GM12878 (cell line): ENCODE measurements around the gene ADAMTS7. TPM values are rescaled to one million over a fixed set of nuclear protein-coding genes. Genes with fewer than 3 reads are reported as not detected.
"Not testable (repeated sequence)": the region's sequence is repeated elsewhere in the genome, so short reads cannot be mapped to it uniquely, and the experiment has no call there.

Experiments used
- ATAC-seq: fragments of 200-7000 bp; cut with Tn5 transposase; 3 replicates; pipeline ENCODE4 v1.9.1; 2020; ENCODE audit warnings: mild to moderate bottlenecking, moderate library complexity
- BruUV-seq: library from RNA; stranded (reverse); fragments of 400-500 nt; replicated peaks from 2 replicates; lab custom pipeline; 2021; lab: Mats Ljungman, UMichigan
- CTCF ChIA-PET: fragments of 300-600 bp; sonication (Branson Sonifier 250); formaldehyde crosslinking; extraction: SDS; loops from one replicate; lab custom pipeline; 2021; ENCODE audit warnings: inconsistent platforms; lab: Yijun Ruan, JAX
- POLR2A ChIA-PET: fragments of 350-600 bp; formaldehyde crosslinking; extraction: SDS; loops from one replicate; lab custom pipeline; 2021; ENCODE audit warnings: inconsistent platforms; lab: Charles Lee
- RAD21 ChIA-PET: fragments of 300-600 bp; sonication (Branson Sonifier 250); formaldehyde crosslinking; loops from one replicate; lab custom pipeline; 2023; ENCODE audit warnings: antibody characterized with exemption; ENCODE audit not compliant: unreplicated experiment; lab: Charles Lee
- SMC1A ChIA-PET: fragments of 300-600 bp; sonication (Branson Sonifier 250); formaldehyde crosslinking; loops from one replicate; lab custom pipeline; 2023; ENCODE audit not compliant: unreplicated experiment, uncharacterized antibody; lab: Charles Lee
- DNase-seq: peaks from one replicate; pipeline ENCODE4 v3.0.0-alpha.2; 2011; ENCODE audit warnings: low read depth, low spot score
- FAIRE-seq: peaks from 3 replicates; lab custom pipeline; 2011; peaks lifted over from hg19 to GRCh38; lab: Jason Lieb, UNC
- H2AFZ ChIP-seq: 2 replicates; pipeline ENCODE4 v1.6.0; 2011; ENCODE audit warnings: low read depth, low read length, control low read depth; ENCODE audit not compliant: control insufficient read depth
- H3K27ac ChIP-seq: 2 replicates; pipeline ENCODE4 v1.5.1; 2011; ENCODE audit warnings: control low read depth; ENCODE audit not compliant: control insufficient read depth, insufficient read depth
- H3K27me3 ChIP-seq, 2 experiments: replicated peaks in 1 of 2; 2 replicates each; pipeline versions ENCODE4 v1.6.0 to v1.6.1; 2011; ENCODE audit warnings: low read length in 1 of 2; ENCODE audit not compliant: control insufficient read depth in 2 of 2, insufficient read depth in 2 of 2
- H3K36me3 ChIP-seq, 2 experiments: 2 replicates each; pipeline ENCODE4 v1.5.1; 2011; ENCODE audit warnings: low read length in 1 of 2; ENCODE audit not compliant: control insufficient read depth in 2 of 2, insufficient read depth in 2 of 2
- H3K4me1 ChIP-seq: 2 replicates; pipeline ENCODE4 v1.6.1; 2011; ENCODE audit warnings: mild to moderate bottlenecking, low read length, moderate library complexity, mixed read lengths; ENCODE audit not compliant: control insufficient read depth, insufficient read depth
- H3K4me2 ChIP-seq: 2 replicates; pipeline ENCODE4 v1.6.0; 2011; ENCODE audit warnings: control low read depth; ENCODE audit not compliant: control insufficient read depth, insufficient read depth
- H3K4me3 ChIP-seq: fragments of 200-600 bp; sonication (generic); 2 replicates; pipeline ENCODE4 v1.5.1; 2016
- H3K79me2 ChIP-seq: 2 replicates; pipeline ENCODE4 v1.6.0; 2011; ENCODE audit warnings: low read length; ENCODE audit not compliant: control insufficient read depth, insufficient read depth
- H3K9ac ChIP-seq: 2 replicates; pipeline ENCODE4 v1.8.0; 2011; ENCODE audit warnings: low read length, control low read depth, mixed read lengths; ENCODE audit not compliant: control insufficient read depth, insufficient read depth
- H3K9me3 ChIP-seq: replicated peaks from 3 replicates; pipeline ENCODE4 v1.5.1; 2011; ENCODE audit warnings: mild to moderate bottlenecking, low read length; ENCODE audit not compliant: control insufficient read depth, insufficient read depth
- H4K20me1 ChIP-seq: 2 replicates; pipeline ENCODE4 v1.6.0; 2011; ENCODE audit not compliant: control insufficient read depth, insufficient read depth
- ATF2 ChIP-seq: IDR thresholded peaks from 2 replicates; pipeline ENCODE4 v1.6.1; 2012; ENCODE audit warnings: low read length, inconsistent platforms
- WGBS: methylation state at CpG from one replicate; pipeline ENCODE4 v1.1.6; 2016; ENCODE audit warnings: low lambda C conversion rate; ENCODE audit not compliant: insufficient replicate concordance, insufficient coverage; ENCODE audit errors: missing lambda C conversion rate; 5-methylcytosine and 5-hydroxymethylcytosine counted together
- in situ Hi-C: fragments of 300-500 bp; cut with MboI; formaldehyde crosslinking; loops from 9 replicates; pipeline ENCODE4 v1.14.3; 2018; ENCODE audit warnings: mixed read lengths
- intact Hi-C: fragments of 100-400 bp; cut with micrococcal nuclease; formaldehyde crosslinking; loops from one replicate; pipeline ENCODE4 v1.14.2; 2022; ENCODE audit not compliant: unreplicated experiment
- polyA plus RNA-seq, 11 experiments: library from polyadenylated mRNA; depleted of rRNA in 4 of 11; unstranded in 6 of 11; stranded (reverse) in 5 of 11; fragments of >200 nt; fragmentation: Nextera tagmentation in 4 of 11; fragmentation: Illumina TruSeq in 1 of 11; extraction: Ambion mirVana in 4 of 11; extraction: Trizol in 1 of 11; gene quantifications; 1 replicate in 1 of 11; 2 replicates in 10 of 11; pipeline versions ENCODE4 v1.2.1 to v1.2.3, GENCODE V29; 2011 to 2016; ENCODE audit warnings: inconsistent platforms in 2 of 11, missing spikeins in 2 of 11, low read depth in 1 of 11
- total RNA-seq, 4 experiments: library from RNA; depleted of rRNA in 3 of 4; stranded (reverse); fragments of >200 nt in 3 of 4; fragmentation: Illumina TruSeq in 1 of 4; extraction: Trizol in 1 of 4; gene quantifications; 2 replicates each; pipeline versions ENCODE4 v1.2.1 to v1.2.3, GENCODE V29; 2013 to 2021

The ADAMTS7 gene
- total and polyA plus RNA-seq, 10 of the 15 experiments (the other 5 are each of a cell fraction or from before 2014, with no cell fraction given), result 0.03 to 0.28 (median 0.06) TPM; not detected in 6

- no peak for DNase-seq
- in situ Hi-C loops (no loop called here), intact Hi-C loops (no loop called here)
- Histone ChIP-seq H3K79me2 (no peaks in the 10 kb centered on the region), H3K4me2 (no peak overlapping the region), H3K36me3 (no peaks in the 10 kb centered on the region), H3K4me3 (no peak overlapping the region), H3K9ac (no peak overlapping the region), H3K27ac (no peak overlapping the region), H3K27me3 (no peaks in the 10 kb centered on the region), H4K20me1 (no peaks in the 10 kb centered on the region), H2AFZ (no peak overlapping the region), H3K4me1 (no peaks in the 10 kb centered on the region), H3K9me3 (no peaks in the 10 kb centered on the region)
- no peak for ATAC-seq
- SMC1A ChIA-PET, result interaction anchor here (0.8 kb wide), 1 partner anchor 9 kb away, joined by 3 read pairs; no protein-coding TSS in a partner anchor
- no peak for FAIRE-seq
- CTCF ChIA-PET, result interaction anchor here (0.6 to 1.5 kb wide), 3 partner anchors 10 to 660 kb away, joined by 3 to 8 read pairs (median 3); no protein-coding TSS in a partner anchor
- RAD21 ChIA-PET, result no interaction called here
- POLR2A ChIA-PET, result no interaction called here
- no peak for TF ChIP-seq ATF2
- WGBS, result 42% methylated on average over 2 of the region's 2 CpGs
- BruUV-seq, result no TSS peak
These were observed 39.1 kb upstream of the ADAMTS7 start for GRCh38 chr15:78850352-78850751.

GRCh38 chr15:78847387-78847906, 36.2 kb upstream of the ADAMTS7 start:
- H3K27ac ChIP-seq, intact Hi-C loops, FAIRE-seq, RAD21 ChIA-PET, H3K9me3 ChIP-seq, in situ Hi-C loops, H3K27me3 ChIP-seq, H3K4me3 ChIP-seq, H3K4me2 ChIP-seq, H3K79me2 ChIP-seq, H3K4me1 ChIP-seq, H4K20me1 ChIP-seq, ATAC-seq, H3K36me3 ChIP-seq, H2AFZ ChIP-seq, DNase-seq, BruUV-seq, H3K9ac ChIP-seq, POLR2A ChIA-PET: not testable (repeated sequence)
- ChIA-PET SMC1A (interaction anchor here (0.6 kb wide), 1 partner anchor 369 kb away, joined by 3 read pairs; no protein-coding TSS in a partner anchor), CTCF (interaction anchor here (0.9 to 1.8 kb wide), 2 partner anchors 13 to 16 kb away, joined by 3 to 10 read pairs; no protein-coding TSS in a partner anchor)
- 87% methylated on average over 15 of the region's 15 CpGs for WGBS

- POLR2A ChIA-PET, H2AFZ ChIP-seq, H3K27ac ChIP-seq, intact Hi-C loops, FAIRE-seq, RAD21 ChIA-PET, H4K20me1 ChIP-seq, H3K27me3 ChIP-seq, H3K9me3 ChIP-seq, DNase-seq, BruUV-seq, H3K79me2 ChIP-seq, SMC1A ChIA-PET, H3K4me2 ChIP-seq, H3K4me3 ChIP-seq, H3K36me3 ChIP-seq, ATAC-seq, in situ Hi-C loops, H3K9ac ChIP-seq: not testable (repeated sequence)
- CTCF ChIA-PET, result interaction anchor here (0.9 to 1.6 kb wide), 2 partner anchors 13 to 16 kb away, joined by 3 to 4 read pairs; no protein-coding TSS in a partner anchor
- H3K4me1 ChIP-seq, result peaks cover 15% of the 10 kb centered on the region
- 84% methylated on average over 19 of the region's 27 CpGs for WGBS
These were observed 35.6 kb upstream of the ADAMTS7 start for GRCh38 chr15:78846906-78847305.
